ENCODE results near the gene CACNB4.
"Not testable (repeated sequence)": the region's sequence is repeated elsewhere in the genome, so short reads cannot be mapped to it uniquely, and the experiment has no call there.

Gene CACNB4

DNA sequence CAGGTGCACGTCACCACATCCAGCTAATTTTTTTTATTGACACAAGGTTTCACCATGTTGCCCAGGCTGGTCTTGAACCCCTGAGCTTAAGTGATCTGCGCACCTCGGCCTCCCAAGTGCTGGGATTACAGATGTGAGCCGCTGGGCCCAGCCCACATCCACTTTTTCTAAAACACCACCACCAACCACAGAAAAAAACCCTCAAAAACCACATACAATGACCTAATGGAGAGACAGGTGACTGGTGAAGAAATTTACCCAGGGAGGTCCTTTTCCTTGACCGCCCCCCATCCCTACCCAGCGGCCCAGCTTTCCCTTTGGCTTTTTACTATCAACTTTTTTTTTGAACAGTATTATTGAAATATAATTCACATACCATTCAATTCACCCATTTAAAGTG, 47.9 kb downstream of the CACNB4 start:
- no peak for DNase-seq

DNA sequence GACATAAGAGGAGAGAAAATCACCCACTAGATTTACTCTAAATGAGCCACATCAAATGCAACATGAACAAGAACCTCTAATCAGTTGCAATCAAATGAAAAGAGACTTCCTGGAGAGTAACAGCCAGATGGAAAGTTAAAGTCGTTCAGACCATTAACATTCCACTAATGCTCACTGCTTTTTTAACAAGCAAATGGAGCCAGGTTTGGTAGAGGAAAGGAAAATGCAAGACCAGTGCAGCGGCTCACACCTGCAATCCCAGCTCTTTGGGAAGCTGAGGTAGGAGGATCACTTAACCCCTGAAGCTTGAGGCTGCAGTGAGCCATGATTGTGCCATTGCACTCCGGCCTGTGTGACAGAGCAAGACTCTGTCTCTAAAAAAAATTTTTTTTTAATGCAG, 48.5 kb downstream of the CACNB4 start:
- no peak for DNase-seq

- no peak for DNase-seq
These were observed 49.3 kb downstream of the CACNB4 start for GRCh38 chr2:152049541-152049940.

DNA sequence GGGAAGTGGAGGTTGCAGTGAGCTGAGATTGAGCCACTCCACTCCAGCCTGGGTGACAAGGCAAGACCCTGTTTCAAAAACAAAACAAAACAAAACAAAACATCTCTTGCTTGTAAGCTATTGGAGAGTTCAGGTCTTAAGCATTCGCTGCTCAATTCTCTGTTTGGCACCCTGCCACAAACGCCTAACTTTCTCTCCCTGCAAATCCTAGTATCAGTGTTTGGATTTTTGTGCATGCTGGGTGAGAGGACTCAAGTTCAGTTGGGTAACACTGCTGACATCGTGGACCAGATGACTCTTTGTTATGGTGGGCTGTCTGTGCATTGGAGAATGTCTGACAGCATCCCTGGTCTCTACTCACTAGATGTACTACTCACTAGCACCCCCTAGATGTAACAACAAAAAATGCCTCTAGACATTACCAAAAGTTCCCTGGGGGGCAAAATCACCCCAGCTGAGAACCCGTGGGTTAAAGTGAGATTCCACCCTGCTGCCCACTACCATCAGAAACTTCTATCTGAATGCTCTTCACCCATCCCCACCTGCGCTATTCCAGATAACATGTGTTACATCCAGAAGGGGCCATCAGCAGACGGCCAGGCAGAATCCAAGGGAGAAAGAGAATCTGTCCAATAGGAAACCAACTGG, 50.9 kb downstream of the CACNB4 start:
- DNase-seq = no peak

GRCh38 chr2:152046940-152047339, 51.9 kb downstream of the CACNB4 start:
- DNase-seq = no peak

- no peak for DNase-seq
These were observed 55.9 kb downstream of the CACNB4 start for GRCh38 chr2:152042636-152043615.

DNA sequence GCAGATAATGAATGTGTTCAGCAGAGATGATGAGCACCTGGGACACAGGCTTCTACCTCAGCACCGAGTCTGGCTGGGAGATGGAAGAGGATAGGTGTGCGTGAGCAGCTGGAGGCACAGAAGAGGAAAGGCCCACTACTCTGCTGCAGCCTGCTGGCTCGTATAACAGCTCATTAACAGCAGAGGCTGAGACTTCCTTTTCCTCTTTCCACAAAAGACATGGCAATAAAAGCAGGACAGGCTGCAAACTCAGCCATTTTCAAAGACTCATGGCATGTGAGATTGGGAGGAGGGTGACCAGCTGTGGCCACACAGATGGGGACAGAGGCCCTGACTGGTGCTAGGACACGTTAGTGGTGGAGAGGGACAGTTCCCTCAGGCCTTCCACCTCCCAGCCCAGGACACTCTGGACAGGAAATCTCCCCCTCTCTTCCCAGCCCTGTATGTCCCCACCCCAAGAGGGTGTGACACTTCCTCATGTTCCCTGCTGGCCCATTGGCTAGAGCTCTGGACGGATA, 60.3 kb downstream of the CACNB4 start:
- no peak for DNase-seq

DNA sequence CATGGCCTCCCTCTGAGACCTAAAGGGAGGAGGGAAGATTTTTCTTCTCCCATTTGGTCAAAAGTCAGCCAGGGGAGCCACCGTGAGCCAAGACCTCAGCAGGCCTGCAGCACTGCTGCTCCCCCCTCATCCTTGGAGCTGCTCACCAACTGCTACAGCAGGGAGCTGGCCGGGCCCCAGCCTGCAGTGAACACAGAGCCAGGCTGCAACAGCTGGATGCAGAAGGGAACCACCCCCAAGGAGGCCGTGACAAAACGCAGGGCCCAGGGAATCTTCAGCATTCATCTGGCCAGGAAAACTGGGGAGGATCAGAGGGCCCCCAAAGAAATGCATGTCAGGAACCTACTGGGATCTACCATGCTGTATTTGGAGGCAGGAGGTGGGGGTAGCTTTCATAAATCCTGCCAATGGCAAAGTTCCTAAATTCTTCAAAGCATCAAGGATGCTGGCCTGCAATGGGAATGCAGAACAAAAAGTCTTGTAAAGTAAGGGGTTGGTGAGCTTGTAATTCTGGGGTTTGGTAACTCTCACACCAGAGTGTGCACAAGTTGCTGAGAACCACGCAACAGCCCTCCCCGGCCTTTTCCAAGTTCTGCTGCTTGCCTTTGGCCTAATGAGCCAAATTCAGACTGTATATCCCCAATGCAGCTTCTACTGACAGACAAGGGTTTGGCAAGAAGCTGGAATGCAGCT, 61.0 kb downstream of the CACNB4 start:
- no peak for DNase-seq

DNA sequence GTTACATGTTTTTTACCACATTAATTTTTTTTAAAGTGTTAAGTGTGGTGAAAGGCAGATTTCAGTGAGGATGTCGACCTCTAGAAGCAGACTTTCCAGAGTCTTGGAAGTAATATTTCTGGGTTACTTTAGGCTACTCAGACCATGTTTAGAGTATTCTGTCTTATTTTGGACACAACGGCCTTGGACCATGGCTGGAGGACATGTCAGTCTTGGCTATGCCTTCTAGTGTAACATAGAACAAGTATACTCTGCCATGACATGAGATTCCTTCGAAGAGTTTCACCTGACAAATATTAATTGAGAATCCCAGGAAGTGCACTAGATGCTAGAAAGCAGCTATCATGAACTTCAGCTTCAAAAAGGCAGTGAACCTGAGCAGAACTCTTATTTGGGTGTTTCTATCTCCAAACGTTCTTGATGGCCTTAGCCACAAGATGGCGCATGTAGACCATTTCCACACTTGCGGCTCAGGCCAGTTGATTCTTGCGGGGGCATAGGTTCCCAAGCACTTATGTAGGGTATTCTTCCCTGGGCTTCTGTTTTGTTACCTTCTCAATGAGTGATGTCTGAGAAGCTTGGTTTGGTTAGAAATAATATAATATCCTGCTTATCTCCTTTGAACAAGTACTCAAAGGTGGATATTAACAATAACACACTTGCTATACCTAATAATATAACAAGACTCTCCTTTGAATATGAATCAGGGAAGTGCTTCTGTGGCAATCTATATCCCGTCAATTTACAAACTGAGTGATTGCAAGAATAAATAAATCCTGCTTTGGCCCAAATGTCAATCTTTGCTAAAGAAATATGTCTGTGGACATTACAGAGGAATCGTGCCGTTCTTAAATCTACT, 62.0 kb downstream of the CACNB4 start:
- peak; percentile 64 for DNase-seq

DNA sequence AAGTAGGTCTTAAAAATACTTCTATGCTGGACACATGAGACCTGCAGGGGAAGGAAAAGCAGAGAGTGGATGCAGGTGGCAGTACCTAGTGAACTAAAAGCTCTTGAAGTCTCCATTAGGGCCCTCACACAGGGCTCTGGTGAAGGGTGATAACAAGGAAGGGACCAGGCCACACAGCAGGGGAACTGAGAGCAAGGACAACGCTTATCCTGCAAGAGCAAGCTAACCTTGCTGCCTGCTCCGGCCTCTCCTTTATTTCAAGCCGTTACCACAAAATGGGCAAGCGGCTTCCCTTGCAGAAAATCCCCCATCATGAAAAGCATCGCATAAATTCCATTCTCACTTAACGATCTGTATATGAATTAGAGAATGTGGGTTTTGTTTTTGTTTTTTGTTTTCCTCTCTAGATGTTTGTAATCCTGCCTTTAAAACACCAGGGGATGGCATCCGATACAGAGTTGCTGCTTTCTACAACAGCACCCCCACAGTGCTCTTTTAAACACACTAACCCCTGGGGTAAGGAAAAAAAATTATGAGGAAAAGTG, 64.5 kb downstream of the CACNB4 start:
- no peak for DNase-seq

DNA sequence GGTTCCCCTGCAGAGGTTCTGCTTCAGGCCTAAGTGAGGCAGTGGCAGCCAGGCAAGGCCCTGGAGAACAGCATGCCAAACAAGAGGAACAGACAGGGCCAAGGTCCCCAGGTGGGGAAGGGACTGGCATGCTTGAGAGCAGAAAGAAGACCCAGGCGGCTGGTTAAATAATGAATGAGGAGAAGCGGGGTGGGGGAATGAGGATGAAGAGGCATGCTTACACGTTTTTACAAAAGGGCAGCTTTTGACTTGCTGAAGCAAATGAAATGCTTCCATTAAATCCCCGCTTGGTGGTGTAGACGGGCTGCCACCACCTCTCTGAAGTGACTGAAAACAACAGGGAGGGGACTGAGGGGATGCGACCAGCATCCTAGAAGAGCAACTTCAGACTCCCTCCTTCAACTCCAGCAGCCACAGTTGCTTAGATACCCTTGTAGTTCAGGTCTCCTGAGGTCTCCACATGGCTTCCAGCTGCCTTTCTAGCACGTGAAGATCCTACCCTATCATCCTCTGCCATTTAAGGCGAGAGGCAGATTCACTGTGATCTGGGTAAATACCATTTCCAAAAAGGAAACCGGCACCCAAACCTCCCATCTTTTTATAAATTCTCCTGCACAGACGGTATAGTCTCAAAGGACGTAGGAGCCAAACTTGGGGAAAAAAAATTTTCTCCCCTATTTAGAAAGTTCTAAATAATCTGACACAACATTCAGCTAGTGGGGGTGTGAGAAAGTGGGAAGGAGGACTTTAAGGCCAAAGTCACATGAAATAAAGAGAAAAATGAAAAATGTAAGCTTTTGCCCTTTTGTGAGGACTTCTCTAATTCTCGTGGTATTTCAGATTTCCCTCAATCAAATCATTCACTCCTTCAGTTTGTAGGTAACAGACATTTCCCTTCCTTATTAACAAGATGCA, 65.6 kb downstream of the CACNB4 start:
- no peak for DNase-seq

DNA sequence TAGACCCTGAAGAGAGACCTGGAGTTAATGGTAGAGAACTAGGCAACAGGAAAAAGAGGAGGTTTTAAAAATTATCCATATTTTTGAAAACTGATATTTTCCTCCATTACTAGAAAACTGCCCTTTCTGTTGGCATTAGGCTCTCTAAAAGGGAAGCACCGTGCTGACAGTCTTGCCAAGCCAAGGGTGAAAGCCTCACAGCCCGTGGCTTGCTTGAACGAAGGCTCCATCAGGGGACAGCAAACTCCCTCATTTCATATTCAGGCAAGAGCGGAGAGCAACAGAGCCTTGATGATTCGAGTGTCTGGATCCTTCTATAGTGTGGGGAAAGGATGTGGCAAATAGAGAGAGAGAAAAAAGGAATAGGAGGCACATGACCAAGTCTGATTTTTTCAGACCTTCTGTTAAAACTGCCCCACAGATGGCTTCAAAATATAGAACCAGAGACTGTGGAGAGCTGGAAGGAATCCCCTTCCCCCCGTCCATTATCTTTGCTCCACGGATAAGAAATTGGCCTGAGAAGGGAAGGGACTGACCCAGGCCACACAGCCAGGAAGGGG, 67.0 kb downstream of the CACNB4 start:
- no peak for DNase-seq

DNA sequence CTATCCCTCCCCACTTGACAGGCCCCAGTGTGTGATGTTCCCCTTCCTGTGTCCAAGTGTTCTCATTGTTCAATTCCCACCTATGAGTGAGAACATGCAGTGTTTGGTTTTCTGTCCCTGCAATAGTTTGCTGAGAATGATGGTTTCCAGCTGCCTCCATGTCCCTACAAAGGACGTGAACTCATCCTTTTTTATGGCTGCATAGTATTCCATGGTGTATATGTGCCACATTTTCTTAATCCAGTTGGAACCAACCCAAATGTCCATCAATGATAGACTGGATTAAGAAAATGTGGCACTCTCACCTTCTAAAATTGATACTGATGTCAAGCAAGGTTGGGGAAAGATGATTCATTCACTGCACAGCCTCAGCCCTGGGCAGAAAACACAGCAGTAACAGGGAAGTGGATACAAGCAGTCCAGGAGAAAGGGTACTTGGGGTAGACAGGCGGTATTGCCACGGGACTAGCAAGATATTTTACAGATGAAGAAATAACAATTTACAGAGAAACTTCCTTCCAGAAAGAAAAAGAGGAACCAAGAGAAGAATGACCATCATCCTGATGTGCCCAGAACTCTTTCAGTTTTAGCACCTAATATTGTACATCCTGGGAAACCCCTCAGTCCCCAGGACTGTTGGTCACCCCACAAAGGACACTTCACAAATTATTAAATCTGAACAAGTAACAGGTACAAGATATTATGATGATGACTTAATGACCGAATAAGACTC, 68.1 kb downstream of the CACNB4 start:
- not testable (repeated sequence) for DNase-seq

- no peak for DNase-seq
These were observed 70.5 kb downstream of the CACNB4 start for GRCh38 chr2:152028182-152028862.

GRCh38 chr2:152025678-152026287, 73.1 kb downstream of the CACNB4 start:
- DNase-seq = peak; percentile 53

- DNase-seq = no peak
These were observed 74.4 kb downstream of the CACNB4 start for GRCh38 chr2:152024477-152024876.

- DNase-seq = no peak
These were observed 76.8 kb downstream of the CACNB4 start for GRCh38 chr2:152022090-152022489.

DNA sequence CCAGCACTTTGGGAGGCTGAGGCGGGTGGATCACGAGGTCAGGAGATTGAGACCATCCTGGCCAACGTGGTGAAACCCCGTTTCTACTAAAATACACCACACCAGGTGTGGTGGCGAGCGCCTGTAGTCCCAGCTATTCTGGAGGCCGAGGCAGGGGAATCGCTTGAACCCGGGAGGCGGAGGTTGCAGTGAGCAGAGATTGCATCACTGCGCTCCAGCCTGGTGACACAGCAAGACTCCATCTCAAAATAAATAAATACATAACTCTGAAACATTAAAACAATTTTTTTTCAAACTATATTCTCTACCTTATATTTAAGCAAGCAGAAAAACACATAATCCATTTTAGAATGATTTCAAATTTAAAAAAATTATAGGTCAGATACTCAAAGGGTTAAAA, 77.8 kb downstream of the CACNB4 start:
- not testable (repeated sequence) for DNase-seq

Data from fibroblast of skin of abdomen (primary cell).